Muscle of leg (tissue), 11 donors: Measurements from ENCODE around the gene SLC6A16. TPM values are rescaled to one million over a fixed set of nuclear protein-coding genes. Genes with fewer than 3 reads are reported as not detected.
"Not testable (repeated sequence)": the region's sequence is repeated elsewhere in the genome, so short reads cannot be mapped to it uniquely, and the experiment has no call there.

ENCODE experiments used
- DNase-seq: peaks from one replicate; pipeline ENCODE4 v3.0.0; 2013
- H3K27ac ChIP-seq: one replicate; pipeline ENCODE4 v1.5.1; 2013; ENCODE audit warnings: mild to moderate bottlenecking, low read length, control low read depth
- H3K27me3 ChIP-seq: one replicate; pipeline ENCODE4 v1.6.1; 2013; ENCODE audit warnings: low read length; ENCODE audit not compliant: control insufficient read depth, insufficient read depth
- H3K36me3 ChIP-seq: one replicate; pipeline ENCODE4 v1.6.1; 2013; ENCODE audit warnings: low read length; ENCODE audit not compliant: control insufficient read depth, insufficient read depth
- H3K4me1 ChIP-seq: one replicate; pipeline ENCODE4 v1.6.1; 2013; ENCODE audit warnings: low read length; ENCODE audit not compliant: control insufficient read depth, insufficient read depth
- H3K4me3 ChIP-seq: one replicate; pipeline ENCODE4 v1.5.1; 2013; ENCODE audit warnings: low read length, control low read depth
- H3K9me3 ChIP-seq: replicated peaks from 2 replicates; pipeline ENCODE4 v1.6.1; 2013; ENCODE audit warnings: low read depth, low read length; ENCODE audit not compliant: control insufficient read depth
- WGBS: methylation state at CpG from one replicate; pipeline ENCODE4 v1.1.5; 2013; ENCODE audit warnings: missing lambda C conversion rate; ENCODE audit not compliant: insufficient coverage; 5-methylcytosine and 5-hydroxymethylcytosine counted together
- polyA plus RNA-seq, 8 donors: library from polyadenylated mRNA; unstranded; fragments of 120-200 nt; gene quantifications; one replicate each; pipeline versions ENCODE4 v1.2.1 to v1.2.3, GENCODE V29; 2013; ENCODE audit warnings: inconsistent platforms in 1 of 8, low replicate concordance in 1 of 8; ENCODE audit not compliant: insufficient read length in 8 of 8, insufficient read depth in 1 of 8
- total RNA-seq: library from RNA; stranded (reverse); fragments of 120-200 nt; gene quantifications from one replicate; pipeline ENCODE4 v1.2.4, GENCODE V29; 2013

SLC6A16 gene
- total and polyA plus RNA-seq, 9 donors = 0.49 to 3.2 (median 1.1) TPM

GRCh38 chr19:49301165-49301865, 23.7 kb downstream of the SLC6A16 start:
- Histone ChIP-seq H3K27ac (no peak overlapping the region), H3K9me3 (no peaks in the 10 kb centered on the region), H3K4me3 (no peak overlapping the region), H3K27me3 (no peaks in the 10 kb centered on the region), H3K36me3 (no peaks in the 10 kb centered on the region), H3K4me1 (peaks cover 6% of the 10 kb centered on the region)
- 24% methylated on average over 8 of the region's 8 CpGs for WGBS
- peak; percentile 61 for DNase-seq

GRCh38 chr19:49298653-49299052, 26.3 kb downstream of the SLC6A16 start:
- WGBS = 60% methylated on average over 1 of the region's 3 CpGs
- not testable (repeated sequence) for DNase-seq, H3K27me3 ChIP-seq, H3K4me1 ChIP-seq, H3K9me3 ChIP-seq, H3K27ac ChIP-seq, H3K4me3 ChIP-seq, H3K36me3 ChIP-seq

- H3K36me3 ChIP-seq = no peaks in the 10 kb centered on the region
- DNase-seq = no peak
- H3K4me1 ChIP-seq = peaks cover 6% of the 10 kb centered on the region
- no peak overlapping the region for H3K4me3 ChIP-seq
- H3K27ac ChIP-seq = no peak overlapping the region
- no peaks in the 10 kb centered on the region for H3K27me3 ChIP-seq
- no CpG with 5 or more reads among the region's 3 CpGs for WGBS
- no peaks in the 10 kb centered on the region for H3K9me3 ChIP-seq
Observed at GRCh38 chr19:49297403-49297802, 27.6 kb downstream of the SLC6A16 start.

GRCh38 chr19:49295208-49295880, 29.6 kb downstream of the SLC6A16 start:
- no peak for DNase-seq
- WGBS = no CpG with 5 or more reads among the region's 8 CpGs

GRCh38 chr19:49294401-49294800, 30.6 kb downstream of the SLC6A16 start:
- WGBS = 90% methylated on average over 2 of the region's 6 CpGs
- no peaks in the 10 kb centered on the region for H3K4me1 ChIP-seq
- H3K27me3 ChIP-seq = no peaks in the 10 kb centered on the region
- H3K36me3 ChIP-seq = no peaks in the 10 kb centered on the region
- no peaks in the 10 kb centered on the region for H3K9me3 ChIP-seq
- no peak overlapping the region for H3K4me3 ChIP-seq
- DNase-seq = no peak
- no peak overlapping the region for H3K27ac ChIP-seq

More at GRCh38 chr19:49295208-49295880, 29.6 kb downstream of the SLC6A16 start:
- Histone ChIP-seq H3K27ac (no peak overlapping the region), H3K36me3 (no peaks in the 10 kb centered on the region), H3K4me3 (no peak overlapping the region), H3K27me3 (no peaks in the 10 kb centered on the region), H3K9me3 (no peaks in the 10 kb centered on the region), H3K4me1 (no peaks in the 10 kb centered on the region)

GRCh38 chr19:49290517-49290916, 34.5 kb downstream of the SLC6A16 start:
- no peaks in the 10 kb centered on the region for H3K9me3 ChIP-seq
- no peak overlapping the region for H3K27ac ChIP-seq
- DNase-seq = no peak
- WGBS = 100% methylated on average over 3 of the region's 3 CpGs
- no peaks in the 10 kb centered on the region for H3K27me3 ChIP-seq
- H3K36me3 ChIP-seq = no peaks in the 10 kb centered on the region
- H3K4me1 ChIP-seq = no peaks in the 10 kb centered on the region
- no peak overlapping the region for H3K4me3 ChIP-seq

- not testable (repeated sequence) for H3K4me1 ChIP-seq, H3K9me3 ChIP-seq, H3K36me3 ChIP-seq, H3K27me3 ChIP-seq, H3K4me3 ChIP-seq, H3K27ac ChIP-seq, DNase-seq
- WGBS = no CpG with 5 or more reads among the region's 2 CpGs
Observed at GRCh38 chr19:49289286-49289685, 35.7 kb downstream of the SLC6A16 start.

GRCh38 chr19:49288205-49288604, 36.8 kb downstream of the SLC6A16 start:
- H3K9me3 ChIP-seq, DNase-seq, H3K4me3 ChIP-seq, H3K27me3 ChIP-seq, H3K4me1 ChIP-seq, H3K27ac ChIP-seq, H3K36me3 ChIP-seq: not testable (repeated sequence)
- WGBS = 92% methylated on average over 4 of the region's 4 CpGs

- Histone ChIP-seq H3K27me3 (peaks cover 2% of the 10 kb centered on the region), H3K4me1 (no peaks in the 10 kb centered on the region), H3K9me3 (no peaks in the 10 kb centered on the region), H3K4me3 (no peak overlapping the region), H3K27ac (no peak overlapping the region), H3K36me3 (no peaks in the 10 kb centered on the region)
- DNase-seq = no peak
- no CpG with 5 or more reads among the region's 2 CpGs for WGBS
Observed at GRCh38 chr19:49287141-49287770, 37.7 kb downstream of the SLC6A16 start.

GRCh38 chr19:49282184-49282583, 42.8 kb downstream of the SLC6A16 start:
- Histone ChIP-seq H3K27ac (no peak overlapping the region), H3K4me1 (no peaks in the 10 kb centered on the region), H3K4me3 (no peak overlapping the region), H3K9me3 (no peaks in the 10 kb centered on the region), H3K36me3 (no peaks in the 10 kb centered on the region), H3K27me3 (peaks cover 5% of the 10 kb centered on the region)
- no peak for DNase-seq
- 70% methylated on average over 4 of the region's 13 CpGs for WGBS
